ACHN (cell line): Measurements from ENCODE around the gene NR6A1.
A peak's percentile ranks its signal among the peaks of the same experiment; 100 is the strongest.

Experiments used
- DNase-seq: peaks from one replicate; pipeline ENCODE4 v3.0.0-alpha.2; 2015
- in situ Hi-C: cut with HindIII; loops from 2 replicates; pipeline ENCODE4 v1.10.0; 2017; ENCODE audit warnings: low sequenced_read_pairs, low pct_ligation_motif_present, low pct_unique_long_range_greater_than_20kb

Gene NR6A1

GRCh38 chr9:124680049-124680448, 91.1 kb downstream of the NR6A1 start:
- in situ Hi-C loops, result no loop called here
- no peak for DNase-seq

GRCh38 chr9:124676159-124676551, 95.0 kb downstream of the NR6A1 start:
- in situ Hi-C loops, result no loop called here
- no peak for DNase-seq

- in situ Hi-C loops, result no loop called here
- DNase-seq, result no peak
These were observed 95.6 kb downstream of the NR6A1 start for GRCh38 chr9:124675261-124676158.

GRCh38 chr9:124674651-124675050, 96.5 kb downstream of the NR6A1 start:
- in situ Hi-C loops, result no loop called here
- no peak for DNase-seq

- in situ Hi-C loops, result no loop called here
- DNase-seq, result no peak
These were observed 98.0 kb downstream of the NR6A1 start for GRCh38 chr9:124673063-124673462.

GRCh38 chr9:124671861-124672260, 99.2 kb downstream of the NR6A1 start:
- no peak for DNase-seq
- in situ Hi-C loops, result no loop called here

GRCh38 chr9:124666642-124667041, 104.5 kb downstream of the NR6A1 start:
- in situ Hi-C loops, result no loop called here
- no peak for DNase-seq

- in situ Hi-C loops, result no loop called here
- peak; percentile 42 for DNase-seq
These were observed 105.6 kb downstream of the NR6A1 start for GRCh38 chr9:124665391-124666058.

- DNase-seq, result no peak
- in situ Hi-C loops, result no loop called here
These were observed 107.0 kb downstream of the NR6A1 start for GRCh38 chr9:124664143-124664542.

GRCh38 chr9:124663046-124663961, 107.8 kb downstream of the NR6A1 start:
- DNase-seq, result no peak
- in situ Hi-C loops, result no loop called here

GRCh38 chr9:124662561-124662960, 108.5 kb downstream of the NR6A1 start:
- DNase-seq, result no peak
- in situ Hi-C loops, result no loop called here

GRCh38 chr9:124661271-124661670, 109.8 kb downstream of the NR6A1 start:
- no peak for DNase-seq
- in situ Hi-C loops, result no loop called here

GRCh38 chr9:124660341-124660801, 110.7 kb downstream of the NR6A1 start:
- DNase-seq, result peak; percentile 62
- in situ Hi-C loops, result no loop called here

- peak; percentile 93 for DNase-seq
- in situ Hi-C loops, result no loop called here
These were observed 111.9 kb downstream of the NR6A1 start for GRCh38 chr9:124659099-124659659.

GRCh38 chr9:124658165-124659017, 112.7 kb downstream of the NR6A1 start:
- in situ Hi-C loops, result no loop called here
- peak; percentile 95 for DNase-seq

GRCh38 chr9:124657516-124657915, 113.6 kb downstream of the NR6A1 start:
- in situ Hi-C loops, result no loop called here
- DNase-seq, result no peak

GRCh38 chr9:124654431-124654830, 116.7 kb downstream of the NR6A1 start:
- in situ Hi-C loops, result no loop called here
- DNase-seq, result no peak
